ENCODE results near the gene ATF7.
"Not testable (repeated sequence)": the region's sequence is repeated elsewhere in the genome, so short reads cannot be mapped to it uniquely, and the experiment has no call there.

ATF7 gene

GRCh38 chr12:53594897-53595615 lies 31.1 kb downstream of the ATF7 start:
- FAIRE-seq, result no peak

GRCh38 chr12:53593707-53594106 lies 32.5 kb downstream of the ATF7 start:
- FAIRE-seq, result no peak

GRCh38 chr12:53593031-53593430 lies 33.2 kb downstream of the ATF7 start:
- FAIRE-seq, result no peak

- FAIRE-seq, result no peak
Measured at GRCh38 chr12:53592426-53592825, 33.8 kb downstream of the ATF7 start.

- no peak for FAIRE-seq
Measured at GRCh38 chr12:53591301-53592206, 34.6 kb downstream of the ATF7 start.

- no peak for FAIRE-seq
Measured at GRCh38 chr12:53590652-53591051, 35.5 kb downstream of the ATF7 start.

GRCh38 chr12:53589915-53590314 lies 36.3 kb downstream of the ATF7 start:
- no peak for FAIRE-seq

GRCh38 chr12:53589423-53589822 lies 36.8 kb downstream of the ATF7 start:
- no peak for FAIRE-seq

GRCh38 chr12:53588123-53588522 lies 38.1 kb downstream of the ATF7 start:
- no peak for FAIRE-seq

GRCh38 chr12:53586745-53587144 lies 39.4 kb downstream of the ATF7 start:
- FAIRE-seq, result no peak

GRCh38 chr12:53585448-53586125 lies 40.6 kb downstream of the ATF7 start:
- FAIRE-seq, result no peak

GRCh38 chr12:53579545-53579955 lies 46.6 kb downstream of the ATF7 start:
- FAIRE-seq, result no peak

GRCh38 chr12:53578783-53579182 lies 47.4 kb downstream of the ATF7 start:
- FAIRE-seq, result no peak

GRCh38 chr12:53577941-53578352 lies 48.2 kb downstream of the ATF7 start:
- no peak for FAIRE-seq

GRCh38 chr12:53575502-53576249 lies 50.5 kb downstream of the ATF7 start:
- no peak for FAIRE-seq

GRCh38 chr12:53572134-53572758 lies 53.9 kb downstream of the ATF7 start:
- FAIRE-seq, result no peak

- FAIRE-seq, result no peak
Measured at GRCh38 chr12:53571295-53571694, 54.9 kb downstream of the ATF7 start.

GRCh38 chr12:53568809-53569557 lies 57.2 kb downstream of the ATF7 start:
- no peak for FAIRE-seq

- FAIRE-seq, result no peak
Measured at GRCh38 chr12:53567961-53568808, 58.0 kb downstream of the ATF7 start.

GRCh38 chr12:53565376-53565775 lies 60.8 kb downstream of the ATF7 start:
- FAIRE-seq, result not testable (repeated sequence)

- FAIRE-seq, result no peak
Measured at GRCh38 chr12:53564941-53565340, 61.2 kb downstream of the ATF7 start.
